Left lung (tissue), 10 donors: Measurements from ENCODE around the gene FGF1. TPM values are rescaled to one million over a fixed set of nuclear protein-coding genes. Genes with fewer than 3 reads are reported as not detected.

Experiments
- ATAC-seq: fragments of 200-7000 bp; cut with Tn5 transposase; one replicate; pipeline ENCODE4 v1.9.1; 2020; ENCODE audit warnings: moderate library complexity
- DNase-seq, 4 donors: peaks; one replicate each; pipeline ENCODE4 v3.0.0-alpha.2; 2013 to 2020
- H3K27ac ChIP-seq, 2 donors: fragments of 200-600 bp; sonication (generic) in 1 of 2; one replicate each; pipeline versions ENCODE4 v1.5.0 to v1.8.0; 2020 to 2021
- H3K27me3 ChIP-seq, 2 donors: fragments of 200-600 bp; sonication (generic) in 1 of 2; one replicate each; pipeline versions ENCODE4 v1.5.0 to v1.8.0; 2020 to 2021
- H3K36me3 ChIP-seq, 2 donors: fragments of 200-600 bp; sonication (generic) in 1 of 2; one replicate each; pipeline versions ENCODE4 v1.5.0 to v1.8.0; 2020 to 2021
- H3K4me1 ChIP-seq, 2 donors: fragments of 200-600 bp; one replicate each; pipeline ENCODE4 v1.8.0; 2021
- H3K4me3 ChIP-seq, 2 donors: fragments of 200-600 bp; sonication (generic) in 1 of 2; one replicate each; pipeline versions ENCODE4 v1.5.0 to v1.8.0; 2020 to 2021; ENCODE audit warnings: mild to moderate bottlenecking in 1 of 2
- H3K9me3 ChIP-seq, 2 donors: fragments of 200-600 bp; sonication (generic) in 1 of 2; one replicate each; pipeline versions ENCODE4 v1.5.0 to v1.8.0; 2020 to 2021
- intact Hi-C, 2 donors: fragments of 100-400 bp; cut with DNase I; formaldehyde crosslinking; loops; one replicate each; pipeline versions ENCODE4 v1.11.2 to v1.14.2; 2022
- polyA plus RNA-seq, 6 donors: library from polyadenylated mRNA; unstranded; fragments of 120-200 nt; gene quantifications; one replicate each; pipeline ENCODE4 v1.2.1, GENCODE V29; 2013; ENCODE audit not compliant: insufficient read length in 6 of 6
- total RNA-seq, 2 donors: library from RNA; stranded (reverse); fragmentation: NEBNext Ultra II Directional; extraction: Animal tissue kit (Norgen Biotek cat#: 25700); gene quantifications; one replicate each; pipeline ENCODE4 v1.2.1, GENCODE V29; 2021
- TF ChIP-seq, protein P1 (sequence below), 2 donors: fragments of 200-600 bp; sonication (generic) in 1 of 2; IDR thresholded peaks; one replicate each; pipeline versions ENCODE4 v1.5.0 to v1.8.0; 2021; ENCODE audit warnings: antibody characterized with exemption in 2 of 2
- donor health status: DM: no; HTN: yes; CAD: no.
- donor health status: DM: no; HTN: no; CAD: no.

The FGF1 gene
- total and polyA plus RNA-seq, 8 donors: 0.41 to 1.9 (median 1.4) TPM

GRCh38 chr5:142544071-142544753, 141.7 kb downstream of the FGF1 start:
- intact Hi-C loops: no loop called here
- Histone ChIP-seq H3K27ac (no peak overlapping the region), H3K4me1 (no peaks in the 10 kb centered on the region), H3K9me3 (no peaks in the 10 kb centered on the region), H3K4me3 (no peak overlapping the region), H3K27me3 (no peaks in the 10 kb centered on the region), H3K36me3 (no peaks in the 10 kb centered on the region)
- DNase-seq (no peak), ATAC-seq (no peak)
- TF ChIP-seq, protein P1, sequence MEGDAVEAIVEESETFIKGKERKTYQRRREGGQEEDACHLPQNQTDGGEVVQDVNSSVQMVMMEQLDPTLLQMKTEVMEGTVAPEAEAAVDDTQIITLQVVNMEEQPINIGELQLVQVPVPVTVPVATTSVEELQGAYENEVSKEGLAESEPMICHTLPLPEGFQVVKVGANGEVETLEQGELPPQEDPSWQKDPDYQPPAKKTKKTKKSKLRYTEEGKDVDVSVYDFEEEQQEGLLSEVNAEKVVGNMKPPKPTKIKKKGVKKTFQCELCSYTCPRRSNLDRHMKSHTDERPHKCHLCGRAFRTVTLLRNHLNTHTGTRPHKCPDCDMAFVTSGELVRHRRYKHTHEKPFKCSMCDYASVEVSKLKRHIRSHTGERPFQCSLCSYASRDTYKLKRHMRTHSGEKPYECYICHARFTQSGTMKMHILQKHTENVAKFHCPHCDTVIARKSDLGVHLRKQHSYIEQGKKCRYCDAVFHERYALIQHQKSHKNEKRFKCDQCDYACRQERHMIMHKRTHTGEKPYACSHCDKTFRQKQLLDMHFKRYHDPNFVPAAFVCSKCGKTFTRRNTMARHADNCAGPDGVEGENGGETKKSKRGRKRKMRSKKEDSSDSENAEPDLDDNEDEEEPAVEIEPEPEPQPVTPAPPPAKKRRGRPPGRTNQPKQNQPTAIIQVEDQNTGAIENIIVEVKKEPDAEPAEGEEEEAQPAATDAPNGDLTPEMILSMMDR (IDR thresholded peaks at IDR 0.05): no peak

DNA sequence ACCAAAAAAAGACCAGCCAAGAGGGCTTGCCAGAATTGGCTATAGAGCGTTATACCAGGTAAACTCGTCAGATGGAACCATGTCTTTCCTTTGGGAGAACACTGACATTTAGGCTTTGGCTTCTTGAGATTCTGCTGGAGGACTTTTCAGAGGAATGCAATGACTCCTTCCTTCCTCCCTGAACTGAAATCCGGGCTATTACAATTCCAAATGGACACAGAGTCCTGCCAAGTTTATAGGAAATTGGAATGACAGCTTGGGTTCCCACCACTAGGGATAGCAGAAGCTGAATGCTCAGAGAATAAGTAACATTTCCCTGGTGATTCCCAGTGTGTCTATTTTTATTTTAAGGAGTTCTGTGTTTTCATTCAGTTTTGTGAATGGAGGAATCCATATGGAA, 143.0 kb downstream of the FGF1 start:
- Histone ChIP-seq H3K27ac (peak overlapping the region in 1 of 2 donors; percentile 34), H3K27me3 (no peaks in the 10 kb centered on the region), H3K4me1 (no peaks in the 10 kb centered on the region), H3K9me3 (no peaks in the 10 kb centered on the region), H3K4me3 (no peak overlapping the region), H3K36me3 (no peaks in the 10 kb centered on the region)
- TF ChIP-seq, protein P1 (IDR thresholded peaks at IDR 0.05): no peak
- intact Hi-C loops: no loop called here
- DNase-seq (peak in 2 of 4 donors; percentile 33 to 58), ATAC-seq (no peak)

Other genes starting within 250 kb of the FGF1 start
- gene ARHGAP26, start 84.3 kb upstream of the FGF1 start, total RNA-seq: 10 to 100 TPM; 25.6 to 61.9 TPM
- 10 to 100 TPM; 13.9 to 15.7 (median 14.7) TPM for gene ARHGAP26, start 84.3 kb upstream of the FGF1 start, polyA plus RNA-seq